Inflammatory macrophage treated with lipopolysaccharide for 1 hour (primary cell): ENCODE data around the gene VAMP5.
A peak's percentile ranks its signal among the peaks of the same experiment; 100 is the strongest.
"Not testable (repeated sequence)": the region's sequence is repeated elsewhere in the genome, so short reads cannot be mapped to it uniquely, and the experiment has no call there.

ENCODE experiments used
- DNase-seq, 2 donors: peaks; one replicate each; pipeline ENCODE4 v3.0.0-alpha.2; 2020 to 2022

Gene VAMP5

DNA sequence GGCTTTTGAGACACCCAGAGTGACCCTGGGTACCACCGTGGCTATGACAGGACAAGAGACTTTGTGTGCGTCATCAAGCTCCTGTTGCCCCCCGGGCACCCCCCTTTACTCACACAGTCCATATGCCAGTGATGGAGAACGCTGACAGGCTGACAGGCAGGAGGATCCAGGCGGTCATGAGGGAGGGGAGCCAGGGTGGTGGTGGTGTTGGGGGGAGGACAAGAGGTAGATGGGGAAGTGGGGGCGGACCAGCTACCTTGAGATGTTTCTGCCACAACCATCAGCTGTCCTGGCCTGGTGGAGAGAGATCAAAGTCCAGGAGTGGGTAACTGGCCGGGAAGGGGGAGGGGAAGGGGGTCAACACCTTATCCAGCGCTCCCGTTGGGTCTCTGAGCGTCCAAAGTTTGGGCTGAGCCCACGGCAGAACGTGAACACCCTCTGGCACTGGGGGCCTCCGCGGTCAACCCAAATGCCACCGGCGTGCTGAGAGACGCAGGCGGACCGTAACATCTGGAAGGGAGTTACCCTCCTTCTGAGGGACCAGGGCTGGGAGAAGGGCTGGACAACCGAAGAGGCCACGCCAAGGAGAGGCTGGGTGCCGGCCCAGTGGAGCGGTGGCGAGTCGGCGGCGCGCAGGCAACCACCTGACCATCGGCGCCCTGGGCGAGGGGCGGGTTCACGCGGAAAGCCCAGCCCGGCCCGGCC lies 17.7 kb downstream of the VAMP5 start:
- DNase-seq = no peak

DNA sequence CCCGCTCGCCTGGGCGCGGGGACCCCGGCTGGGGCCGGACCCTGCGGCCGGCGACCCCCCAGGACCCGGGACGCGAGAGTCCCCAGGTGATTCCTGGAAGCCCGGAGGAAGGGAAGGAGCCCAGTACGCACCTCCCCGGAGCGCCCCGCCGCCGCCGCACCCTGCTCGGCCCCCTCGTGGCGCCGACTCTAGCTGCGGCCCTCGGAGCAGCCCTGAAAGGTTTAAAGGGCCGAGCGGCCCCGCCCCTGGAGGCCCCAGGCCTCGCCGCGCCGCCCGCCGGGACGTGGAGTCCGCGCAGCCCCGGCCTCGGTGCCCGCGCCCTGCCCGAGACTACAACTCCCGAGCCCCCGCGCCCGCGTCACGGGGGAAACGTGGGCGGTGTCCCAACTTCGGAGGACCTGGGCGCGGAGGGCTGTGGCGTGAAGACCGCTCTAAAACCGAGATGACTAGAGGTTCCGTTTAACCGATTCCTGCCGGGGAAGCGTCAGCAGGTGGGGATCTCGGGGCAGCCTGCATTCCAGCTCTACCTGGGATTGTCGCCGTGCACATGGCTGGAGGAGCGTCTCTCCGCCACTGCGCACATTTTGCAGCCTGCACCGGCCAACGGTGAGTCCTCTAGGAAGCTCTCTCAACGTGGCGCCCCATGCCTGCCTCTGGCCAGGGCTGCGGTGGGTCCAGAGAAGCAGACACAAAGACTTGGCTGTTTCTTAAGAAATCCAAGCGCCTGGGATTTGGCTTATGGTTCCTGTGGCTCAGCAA lies 18.4 kb downstream of the VAMP5 start, which contains the start of gene TMEM150A:
Gene TMEM150A, minus strand, starts transcription at position 223 of the 759 bp plus-strand sequence. CDS start 750 bp downstream, outside the sequence.
- DNase-seq = peak; percentile 92

DNA sequence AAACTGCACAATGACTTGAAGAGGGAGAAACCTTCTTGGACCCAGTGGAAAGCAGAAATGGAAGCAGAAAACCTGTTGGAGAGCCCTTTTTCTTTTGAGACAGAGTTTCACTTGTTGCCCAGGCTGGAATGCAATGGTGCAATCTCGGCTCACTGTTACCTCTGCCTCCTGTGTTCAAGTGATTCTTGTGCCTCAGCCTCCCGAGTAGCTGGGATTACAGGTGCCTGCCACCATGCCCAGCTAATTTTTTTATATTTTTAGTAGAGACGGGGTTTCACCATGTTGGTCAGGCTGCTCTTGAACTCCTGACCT lies 19.9 kb downstream of the VAMP5 start:
- not testable (repeated sequence) for DNase-seq

DNA sequence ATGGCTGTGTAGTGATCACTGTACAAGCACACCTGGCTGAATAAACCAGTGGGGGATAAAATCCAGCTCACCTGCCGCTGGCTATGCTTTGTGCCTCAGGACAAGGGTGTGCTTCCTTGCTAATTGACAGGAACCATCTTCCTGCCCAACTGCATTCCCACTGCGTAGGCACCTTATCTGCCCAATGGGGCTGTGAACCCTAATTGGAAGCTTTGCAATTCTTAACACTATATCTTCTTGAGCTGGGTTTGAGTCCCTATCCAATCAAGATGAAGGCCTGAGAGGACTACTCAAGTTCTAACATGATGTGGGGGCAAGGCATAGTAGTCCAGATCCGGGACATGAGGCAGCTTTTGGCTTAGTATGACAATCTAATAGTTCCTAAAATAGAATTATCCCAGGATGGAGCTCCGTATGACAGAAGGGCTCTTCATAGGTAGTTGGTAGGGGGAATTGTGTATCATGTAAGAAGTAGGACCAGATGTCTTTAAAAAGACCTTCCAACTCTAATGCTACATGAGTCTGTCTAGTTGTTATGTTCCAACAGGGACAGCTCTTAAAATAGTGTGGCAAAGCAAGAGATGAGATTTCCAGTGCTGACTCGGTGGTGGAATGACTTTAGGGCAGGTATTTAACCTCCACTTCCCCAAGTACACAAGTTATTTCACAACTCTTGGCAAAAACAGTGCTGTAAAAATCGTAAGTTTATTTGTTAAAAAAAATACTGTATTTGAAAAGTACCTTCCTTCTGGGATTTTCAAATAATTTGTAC lies 20.5 kb downstream of the VAMP5 start:
- no peak for DNase-seq

DNA sequence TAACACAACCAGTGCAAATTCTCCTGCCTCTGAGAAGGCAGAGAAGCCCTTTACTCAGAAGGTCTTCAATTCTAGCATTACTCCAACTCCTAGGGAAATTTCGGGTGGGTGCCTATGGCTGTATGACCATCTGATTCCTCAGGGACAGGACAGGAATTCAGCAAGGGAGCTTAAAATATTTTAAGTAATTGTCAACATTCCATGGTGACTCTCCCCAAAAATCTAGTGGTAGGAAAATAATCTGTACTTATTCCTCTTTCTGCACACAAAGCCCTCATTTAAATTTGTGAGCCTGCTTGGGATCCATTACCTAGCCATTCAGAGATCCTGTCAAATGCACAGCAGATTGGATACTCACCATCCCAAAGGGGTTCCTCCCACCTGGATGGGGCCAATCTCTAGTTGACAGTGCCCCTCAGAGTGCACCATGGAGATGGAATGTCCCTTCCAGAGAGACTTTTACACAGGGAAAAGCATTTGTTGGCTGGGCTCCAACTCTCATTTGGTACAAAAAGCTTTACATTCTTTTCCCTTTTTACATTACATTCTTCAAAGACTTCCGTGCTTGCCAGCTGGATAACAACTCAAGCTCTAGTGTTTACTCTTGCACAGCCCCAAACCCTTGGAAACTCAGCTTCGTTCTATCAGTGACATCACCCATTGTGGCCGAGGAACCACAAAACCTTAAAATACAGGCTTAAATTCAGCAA lies 21.3 kb downstream of the VAMP5 start:
- DNase-seq = no peak

DNA sequence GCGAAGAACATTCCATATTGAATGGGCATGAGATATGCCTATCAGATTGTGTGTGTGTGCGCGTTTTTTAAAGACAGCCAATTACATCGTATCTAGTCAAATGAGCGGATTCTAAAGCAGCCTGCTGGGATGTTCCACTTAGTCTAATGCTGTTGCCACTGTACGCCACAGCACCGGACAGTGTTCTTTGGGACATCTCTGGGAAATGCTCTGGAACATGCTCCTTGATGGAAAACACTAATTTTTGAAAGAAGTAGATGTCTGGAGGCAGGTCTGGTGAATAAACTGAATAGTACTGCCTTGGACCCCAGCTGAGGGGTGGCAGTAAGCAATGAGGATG lies 21.9 kb downstream of the VAMP5 start:
- no peak for DNase-seq

DNA sequence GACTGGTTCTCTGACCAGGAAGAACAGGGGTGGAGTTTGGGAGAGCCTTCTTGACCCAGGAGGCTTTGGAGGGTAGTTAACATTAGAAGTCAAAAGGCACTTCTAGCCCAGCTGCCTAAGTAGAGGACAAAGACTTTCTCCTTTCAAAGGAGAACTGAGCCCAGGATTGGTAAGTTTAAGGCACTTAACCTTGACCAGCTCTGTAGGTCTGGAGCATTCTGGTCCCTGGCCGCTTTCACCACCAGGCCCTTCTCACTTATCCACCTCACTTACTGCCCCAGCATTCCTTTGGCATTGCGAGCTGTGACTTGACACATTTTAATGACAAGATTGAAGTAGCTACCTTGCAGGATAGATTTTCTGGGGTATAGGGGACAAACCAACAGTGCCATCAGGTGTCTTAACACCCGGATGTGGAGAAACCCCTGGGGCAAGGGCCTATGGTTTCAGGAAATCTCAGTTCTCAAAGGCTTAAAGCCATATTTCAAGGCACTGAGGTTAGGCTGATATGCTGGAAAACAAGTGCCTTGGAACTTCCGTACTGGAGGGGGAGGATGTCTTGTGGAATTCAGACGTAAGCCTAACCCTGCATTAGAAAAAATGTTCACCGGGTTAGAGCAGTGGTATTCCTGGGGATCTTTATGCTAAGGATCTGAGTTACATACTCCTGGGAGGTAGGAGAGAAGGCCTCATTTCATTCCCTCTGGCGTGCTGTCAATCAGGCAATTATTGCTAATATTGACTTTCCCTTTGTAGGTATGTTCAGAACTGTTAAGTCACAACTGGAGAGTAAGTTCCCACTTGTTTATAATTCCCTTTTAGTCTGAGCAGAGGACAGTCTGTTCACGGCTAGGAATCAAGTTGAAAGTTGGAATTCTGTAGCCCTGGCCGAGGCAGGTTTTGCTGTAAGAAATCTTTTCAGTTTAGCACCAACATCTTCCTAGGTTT lies 23.3 kb downstream of the VAMP5 start:
- no peak for DNase-seq

DNA sequence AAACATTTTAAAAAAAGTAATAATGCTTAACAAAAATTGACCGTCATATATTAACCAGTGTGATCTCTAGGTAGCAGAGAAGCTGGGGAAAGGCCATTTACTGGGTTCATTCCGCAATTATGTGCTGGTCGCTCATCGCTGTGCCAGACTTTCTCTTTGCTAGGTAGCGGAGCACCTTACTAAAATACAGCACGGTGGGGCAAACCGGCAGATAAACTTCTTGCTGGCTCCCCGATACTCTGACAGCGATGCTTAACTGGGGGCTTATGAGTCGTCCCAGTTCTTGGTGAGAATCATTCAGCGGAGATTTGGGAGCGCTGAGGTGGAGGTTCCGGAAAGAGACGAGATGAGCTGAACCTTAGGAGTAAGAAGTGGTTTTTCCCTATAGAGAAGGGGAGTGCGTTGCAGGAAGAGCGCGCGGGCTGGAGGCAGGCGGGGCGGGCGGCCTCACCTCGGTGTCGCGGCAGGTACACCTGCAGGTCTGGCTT lies 27.0 kb downstream of the VAMP5 start:
- no peak for DNase-seq

DNA sequence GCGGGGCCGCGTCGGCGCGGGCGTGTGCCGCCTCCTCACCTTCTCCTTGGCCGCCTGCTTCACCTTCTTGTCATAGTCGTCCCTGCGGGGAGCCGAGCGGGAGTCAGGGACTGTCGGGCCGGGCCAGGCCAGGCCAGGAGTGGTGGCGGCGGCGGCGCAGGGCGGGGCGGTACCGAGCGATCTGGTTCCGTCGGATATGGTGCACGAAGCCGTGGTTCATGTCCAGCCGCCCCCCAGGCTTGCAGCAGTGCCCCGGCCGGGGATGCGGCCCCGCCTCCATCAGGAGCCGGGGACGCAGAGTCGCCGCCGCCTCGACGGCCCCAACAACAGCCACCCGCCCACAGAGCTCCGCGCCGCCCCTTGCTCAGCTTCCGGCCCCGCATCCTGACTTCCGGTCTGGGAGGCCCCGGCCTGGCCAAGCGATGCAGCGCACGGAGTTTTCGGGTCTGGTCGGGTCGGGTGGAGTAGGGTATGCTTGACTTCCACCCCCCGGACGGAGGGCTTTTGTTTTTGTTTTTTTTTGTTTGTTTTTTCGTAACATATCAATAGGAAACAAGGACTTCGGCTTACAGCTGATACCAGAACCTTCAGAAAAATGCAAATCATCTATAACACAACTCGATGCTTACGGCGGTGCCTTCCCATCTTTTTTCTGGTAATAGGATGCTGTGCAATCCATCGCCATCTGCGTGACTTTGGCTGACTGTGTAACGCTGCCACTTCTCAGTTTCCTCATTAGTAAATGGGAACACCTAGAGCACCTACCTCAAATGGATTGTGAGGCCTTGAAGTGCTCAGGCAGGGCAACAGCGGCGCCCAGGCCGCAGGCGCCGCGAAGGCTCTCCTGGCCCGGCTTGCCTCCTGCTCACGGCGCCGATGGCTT lies 27.7 kb downstream of the VAMP5 start, which contains the start of gene C2orf68:
Gene C2orf68, minus strand, starts transcription at position 362 of the 883 bp plus-strand sequence. Its CDS starts 82 bp downstream, at position 280.
- peak; percentile 83 to 90 for DNase-seq

DNA sequence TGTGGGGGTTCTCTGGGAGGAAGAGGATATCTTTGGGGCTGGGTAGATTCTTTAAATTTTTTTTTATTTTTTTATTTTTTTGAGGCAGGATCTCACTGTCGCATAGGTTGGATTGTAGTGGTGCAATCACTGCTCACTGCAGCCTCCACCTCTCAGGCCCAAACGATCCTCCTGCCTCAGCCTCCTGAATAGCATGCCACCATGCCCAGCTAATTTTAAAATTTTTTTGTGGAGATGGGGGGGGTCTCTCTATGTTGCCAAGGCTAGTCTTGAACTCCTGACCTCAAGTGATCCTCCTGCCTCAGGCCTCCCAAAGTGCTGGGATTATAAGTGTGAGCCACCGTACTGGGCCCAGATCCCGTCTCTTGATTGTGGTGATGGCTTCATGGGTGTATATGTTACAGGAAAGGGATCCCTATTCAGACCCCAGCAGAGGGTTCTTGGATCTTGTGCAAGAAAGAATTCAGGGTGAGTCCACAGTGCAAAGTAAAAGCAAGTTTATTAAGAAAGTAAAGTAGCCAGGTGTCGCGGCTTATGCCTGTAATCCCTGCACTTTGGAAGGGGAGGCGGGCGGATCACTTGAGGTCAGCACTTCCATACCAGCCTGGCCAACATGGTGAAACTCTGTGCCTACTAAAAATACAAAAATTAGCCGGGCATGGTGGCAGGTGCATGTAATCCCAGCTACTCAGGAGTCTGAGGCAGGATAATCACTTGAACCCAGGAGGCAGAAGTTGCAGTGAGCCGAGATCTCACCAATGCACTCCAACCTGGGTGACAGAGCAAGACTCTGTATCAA lies 29.7 kb downstream of the VAMP5 start:
- DNase-seq = no peak

DNA sequence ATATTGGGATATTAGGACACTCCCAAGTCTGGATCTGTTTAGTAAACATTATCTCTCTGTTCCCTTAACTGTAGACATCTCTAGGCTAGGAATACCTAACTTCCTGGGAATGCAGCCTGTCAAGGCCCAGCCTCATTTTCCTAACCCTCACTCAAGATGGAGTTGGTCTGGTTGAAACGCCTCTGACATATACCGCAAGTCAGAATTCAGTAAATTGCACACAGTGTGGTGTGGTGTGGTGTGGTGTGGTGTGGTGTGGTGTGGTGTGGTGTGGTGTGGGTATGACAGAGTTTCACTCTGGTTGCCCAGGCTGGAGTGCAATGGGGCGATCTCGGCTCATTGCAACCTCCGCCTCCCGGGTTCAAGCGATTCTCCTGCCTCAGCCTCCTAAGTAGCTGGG lies 30.5 kb downstream of the VAMP5 start:
- not testable (repeated sequence) for DNase-seq

DNA sequence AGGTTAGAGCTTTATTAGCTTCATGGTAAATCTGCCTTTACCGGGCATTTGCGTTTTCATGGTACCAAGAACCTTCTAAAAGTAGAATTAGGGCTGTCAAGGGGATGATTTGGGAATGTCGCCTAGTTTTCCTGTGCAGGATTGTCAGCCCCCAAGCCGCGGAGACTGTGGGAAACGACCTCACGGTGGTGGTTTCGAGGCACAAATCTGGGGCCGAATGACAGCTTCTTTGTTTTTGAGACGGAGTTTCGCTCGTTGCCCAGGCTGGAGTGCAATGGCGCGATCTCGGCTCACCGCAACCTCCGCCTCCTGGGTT lies 31.1 kb downstream of the VAMP5 start:
- no peak for DNase-seq

DNA sequence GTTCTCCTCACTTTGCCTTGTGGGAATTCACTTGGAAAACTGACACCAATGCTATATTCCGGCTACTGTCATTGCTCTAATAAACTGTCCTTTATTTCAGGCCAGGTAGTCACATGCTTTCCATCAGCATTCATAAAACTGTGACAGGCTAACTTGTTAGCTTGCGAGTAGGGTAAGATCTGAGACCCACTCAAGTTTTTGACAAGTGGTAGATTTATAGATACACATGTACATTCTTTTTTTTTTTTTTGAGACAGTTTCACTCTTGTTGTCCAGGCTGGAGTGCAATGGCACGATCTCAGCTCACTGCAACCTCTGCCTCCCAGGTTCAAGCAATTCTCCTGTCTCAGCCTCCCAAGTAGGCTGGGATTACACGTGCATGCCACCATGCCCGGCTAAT lies 33.5 kb downstream of the VAMP5 start:
- DNase-seq = not testable (repeated sequence)

DNA sequence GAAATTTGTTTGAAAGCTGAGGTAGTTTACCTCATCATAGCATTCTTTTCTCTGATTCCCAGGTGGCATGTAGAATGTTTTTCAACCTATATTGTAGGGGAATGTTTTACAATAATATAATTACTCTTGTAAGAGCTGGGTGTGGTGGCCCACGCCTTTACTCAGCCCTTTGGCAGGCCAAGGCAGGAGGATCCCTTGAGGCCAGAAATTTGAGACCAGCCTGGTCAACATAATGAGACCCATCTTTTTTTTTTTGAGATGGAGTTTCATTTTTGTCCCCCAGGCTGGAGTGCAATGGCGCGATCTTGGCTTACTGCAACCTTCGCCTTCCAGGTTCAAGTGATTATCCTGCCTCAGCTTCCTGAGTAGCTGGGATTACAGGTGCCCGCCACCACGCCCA lies 35.4 kb downstream of the VAMP5 start:
- DNase-seq = no peak

DNA sequence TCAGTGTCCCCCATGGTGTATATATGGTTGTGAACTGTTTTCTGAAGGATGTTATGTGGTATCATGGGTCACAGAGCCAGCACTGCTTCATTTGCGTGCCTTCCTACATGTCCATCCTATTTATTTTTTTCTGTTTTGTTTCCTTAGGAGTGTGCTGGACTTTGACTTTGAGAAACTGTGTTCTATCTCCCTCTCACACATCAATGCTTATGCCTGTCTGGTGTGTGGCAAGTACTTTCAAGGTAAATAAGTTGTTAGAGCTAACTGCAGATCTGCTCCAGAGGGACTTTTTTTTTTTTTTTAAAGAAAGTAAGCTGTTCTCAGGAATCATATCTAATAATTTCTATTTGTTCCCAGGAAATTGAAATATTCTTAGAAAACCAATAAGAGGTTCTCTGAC lies 37.1 kb downstream of the VAMP5 start:
- no peak for DNase-seq

DNA sequence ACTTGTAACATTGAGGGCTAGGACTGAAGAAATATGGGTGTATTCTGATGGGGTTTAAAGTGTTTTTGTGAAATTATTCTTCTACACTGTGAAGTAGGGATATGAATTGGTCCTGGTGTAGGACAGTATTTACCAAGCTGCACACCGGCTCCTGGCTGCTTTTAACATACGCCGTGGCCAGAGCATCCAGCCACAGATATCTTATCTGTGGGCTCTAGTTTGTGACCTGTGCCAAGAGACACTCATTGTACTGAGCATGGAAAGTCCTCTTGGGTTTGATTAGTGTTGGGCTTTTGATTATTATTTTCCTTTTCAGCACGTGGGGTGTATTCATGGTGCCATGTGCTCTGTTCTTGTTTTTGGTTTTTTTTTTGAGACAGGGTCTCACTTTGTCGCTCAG lies 39.8 kb downstream of the VAMP5 start:
- DNase-seq = no peak

DNA sequence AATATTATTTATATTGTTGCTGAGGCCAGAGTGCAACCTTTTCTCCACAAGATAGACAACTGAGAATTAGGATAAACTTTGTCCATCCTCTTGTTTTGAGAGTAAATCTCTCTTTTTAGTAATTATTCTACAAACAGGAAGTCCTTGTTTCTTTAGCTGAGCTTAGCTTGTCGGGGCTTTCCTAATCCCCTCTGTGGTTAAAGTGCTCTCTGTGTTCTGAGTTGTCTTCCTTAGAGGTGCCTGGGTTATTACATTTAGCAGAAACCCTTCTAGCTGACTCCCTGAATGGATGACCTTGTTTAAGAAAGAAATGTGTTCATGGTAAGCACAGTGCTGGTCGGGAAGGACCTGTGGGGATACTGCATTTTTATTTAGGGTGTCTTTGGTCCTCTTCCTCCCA lies 44.4 kb downstream of the VAMP5 start:
- DNase-seq = no peak

DNA sequence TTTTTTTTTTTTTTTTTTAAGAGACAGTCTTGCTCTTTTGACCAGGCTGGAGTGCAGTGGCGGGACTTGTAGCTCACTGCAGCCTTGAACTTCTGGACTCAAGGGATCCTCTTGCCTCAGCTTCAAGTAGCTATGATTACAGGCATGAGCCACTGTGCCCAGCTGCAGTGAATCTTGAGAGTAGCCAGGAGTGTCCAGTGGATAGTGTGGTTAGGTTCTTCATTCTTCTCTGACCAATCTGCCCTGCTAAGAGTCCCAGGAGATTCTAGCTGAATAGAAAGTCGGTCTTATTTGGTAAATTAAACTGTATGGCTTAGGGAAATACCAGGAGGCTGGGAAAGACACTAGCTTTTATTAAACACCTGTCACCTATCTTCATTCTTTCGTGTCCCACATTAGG lies 47.1 kb downstream of the VAMP5 start:
- no peak for DNase-seq

DNA sequence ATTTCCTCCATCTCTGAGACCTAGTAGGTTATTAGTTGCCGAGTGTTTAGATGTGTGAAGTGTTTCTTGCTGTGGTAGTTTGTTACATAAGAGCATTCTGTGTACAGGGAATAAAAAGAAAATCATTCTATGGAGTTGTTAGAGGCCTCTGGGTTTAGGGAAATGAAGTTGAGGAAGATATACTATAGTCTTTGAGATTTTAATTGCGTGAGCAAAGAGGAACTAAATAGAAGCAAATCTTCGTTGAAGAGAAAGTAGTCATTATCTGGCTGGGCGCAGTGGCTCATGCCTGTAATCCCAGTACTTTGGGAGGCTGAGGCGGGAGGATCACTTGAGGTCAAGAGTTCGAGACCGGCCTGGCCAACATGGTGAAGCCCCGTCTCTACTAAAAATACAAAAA lies 50.8 kb downstream of the VAMP5 start:
- peak; percentile 16 to 19 for DNase-seq

DNA sequence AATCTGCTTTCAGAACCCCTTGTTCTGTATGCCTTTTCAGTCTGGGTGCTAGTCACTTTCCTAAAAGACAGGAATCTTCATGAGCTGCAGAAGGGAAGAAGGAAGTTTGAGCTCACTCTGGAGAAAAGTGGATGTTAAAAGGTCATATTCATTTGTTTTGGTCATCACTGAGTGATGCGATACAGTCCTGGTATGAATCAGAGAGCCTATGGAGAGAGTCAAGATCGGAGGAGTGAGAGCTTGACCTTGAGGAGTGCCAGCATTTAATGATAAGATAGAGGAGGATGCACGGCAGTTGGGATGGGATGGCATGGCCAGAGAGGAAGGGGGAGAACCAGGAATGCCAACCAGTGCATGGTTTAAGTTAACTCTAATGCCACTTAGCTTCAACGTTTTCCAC lies 51.4 kb downstream of the VAMP5 start:
- DNase-seq = no peak
